ENCODE data around the gene CLC. TPM values are rescaled to one million over a fixed set of nuclear protein-coding genes. Genes with fewer than 3 reads are reported as not detected.

CLC gene
- total and polyA plus RNA-seq, 2 of the 8 experiments (the other 6 are each of a cell fraction or from before 2014, with no cell fraction given), result 6.4 to 12.4 TPM

GRCh38 chr19:39733841-39734240 is 4.0 kb downstream of the CLC start:
- Histone ChIP-seq H2BK120ac (replicated peaks; ENCODE audit: low read depth, low read length) (no peak overlapping the region), H3K79me2 (ENCODE audit: control insufficient read depth in 1 of 2, insufficient read depth in 2 of 2, low read length in 2 of 2) (no peaks in the 10 kb centered on the region), H3K14ac (ENCODE audit: insufficient read length) (no peak overlapping the region), H3K4ac (replicated peaks; ENCODE audit: insufficient read length, low read depth, low read length) (no peak overlapping the region), H2BK5ac (ENCODE audit: low read depth, low read length) (no peak overlapping the region), H2AK5ac (ENCODE audit: low read depth, low read length) (no peak overlapping the region), H2BK15ac (ENCODE audit: low read length) (no peak overlapping the region), H2AFZ (ENCODE audit: low read length) (no peak overlapping the region), H4K8ac (ENCODE audit: extremely low read depth, insufficient read depth, low read length) (no peak overlapping the region), H2BK12ac (ENCODE audit: low read depth, low read length) (no peak overlapping the region), H3K4me3 (ENCODE audit: extremely low read depth in 1 of 4, insufficient read depth in 2 of 4, low read depth in 3 of 4, low read length in 4 of 4) (no peak overlapping the region), H3K56ac (replicated peaks; ENCODE audit: insufficient read length, low read depth, low read length) (no peak overlapping the region), H3K36me3 (ENCODE audit: control insufficient read depth in 2 of 4, insufficient read depth in 4 of 4, low read length in 3 of 4) (no peaks in the 10 kb centered on the region), H4K91ac (replicated peaks; ENCODE audit: insufficient read length, low read length) (no peak overlapping the region), H3K4me1 (replicated peaks in 1 of 4; ENCODE audit: control insufficient read depth in 3 of 4, insufficient read depth in 4 of 4, low read length in 3 of 4) (peaks cover 0 to 2% (median 0%) of the 10 kb centered on the region in 4 experiments; a peak in 1 of 7 replicates), H3K4me2 (ENCODE audit: insufficient read depth in 1 of 2, low read depth in 2 of 2, low read length in 2 of 2) (no peak overlapping the region), H4K20me1 (replicated peaks in 1 of 2; ENCODE audit: control insufficient read depth in 1 of 2, insufficient read depth in 2 of 2, low read length in 2 of 2) (no peaks in the 10 kb centered on the region), H3K23me2 (ENCODE audit: low read depth, low read length) (no peaks in the 10 kb centered on the region), H3K9ac (replicated peaks in 1 of 4; ENCODE audit: extremely low read depth in 1 of 4, low read depth in 3 of 4, low read length in 3 of 4) (no peak overlapping the region), H3K27me3 (replicated peaks in 1 of 4; ENCODE audit: control insufficient read depth in 3 of 4, extremely low read depth in 1 of 4, insufficient read depth in 3 of 4, low read length in 3 of 4) (no peaks in the 10 kb centered on the region; a peak in 1 of 7 replicates), H2BK20ac (ENCODE audit: low read length) (no peak overlapping the region), H3K79me1 (ENCODE audit: low read depth, low read length) (no peaks in the 10 kb centered on the region), H3K18ac (ENCODE audit: extremely low read depth, low read length) (no peak overlapping the region), H3K23ac (ENCODE audit: insufficient read length) (no peak overlapping the region), H4K5ac (ENCODE audit: insufficient read length, low read depth, low read length) (no peak overlapping the region), H3K9me3 (ENCODE audit: insufficient read depth in 2 of 2, low read depth in 1 of 2, low read length in 1 of 2) (no peaks in the 10 kb centered on the region), H3K27ac (ENCODE audit: low read depth, low read length) (no peak overlapping the region)
- TF ChIP-seq TBP (IDR thresholded peaks at IDR 0.05; ENCODE audit: low read depth, low read length) (no peak), JUN (IDR thresholded peaks at IDR 0.05; ENCODE audit: low read depth, low read length) (no peak), ZNF274 (IDR thresholded peaks at IDR 0.05; ENCODE audit: borderline replicate concordance, extremely low read depth, low read length) (no peak)
- POLR2A ChIA-PET (ENCODE audit: partially characterized antibody), result no interaction called here
- DNase-seq (ENCODE audit: low read depth in 1 of 2, low spot score in 2 of 2) (no peak), FAIRE-seq (no peak)
- WGBS, 2 experiments (ENCODE audit: extremely low coverage in 1 of 2, insufficient coverage in 1 of 2, insufficient read length in 1 of 2, insufficient replicate concordance in 2 of 2, low coverage in 1 of 2, low lambda C conversion rate in 2 of 2, missing lambda C conversion rate in 1 of 2), result 92% methylated on average over 2 of the region's 2 CpGs; no CpG with 5 or more reads in 1 of the 2 experiments
- CTCF ChIA-PET (ENCODE audit: partially characterized antibody), result interaction anchor here (0.5 to 1.1 kb wide), 5 partner anchors 14 to 63 kb away, joined by 3 to 5 read pairs (median 3); no protein-coding TSS in a partner anchor
